Measurements from ENCODE around the gene TMEM147. TPM values are rescaled to one million over a fixed set of nuclear protein-coding genes. Genes with fewer than 3 reads are reported as not detected.

TMEM147 gene
- total RNA-seq, 1 donor from 2014 or later = 69.3 TPM

- H3K36me3 Mint-ChIP-seq (ENCODE audit: low read depth, unreplicated experiment) = no peaks in the 10 kb centered on the region
- Histone ChIP-seq H3K4me2 (ENCODE audit: low read length) (no peak within 1 kb of the TSS), H3K4me1 (ENCODE audit: insufficient read depth, low read length) (no peaks in the 10 kb centered on the region), H3K9ac (ENCODE audit: low read length) (no peak within 1 kb of the TSS), H3K4me3 (ENCODE audit: insufficient read depth, low read depth, low read length) (no peak within 1 kb of the TSS), H3K79me2 (ENCODE audit: insufficient read depth, low read length) (no peaks in the 10 kb centered on the region), H3K9me3 (ENCODE audit: insufficient read depth, low read depth, low read length) (no peaks in the 10 kb centered on the region), H3K27me3 (ENCODE audit: insufficient read depth, low read length) (peaks cover 18% of the 10 kb centered on the region), H3K27ac (ENCODE audit: low read depth, low read length) (no peak within 1 kb of the TSS), H4K20me1 (ENCODE audit: insufficient read depth, low read length) (no peaks in the 10 kb centered on the region), H3K36me3 (ENCODE audit: insufficient read depth, low read length) (no peaks in the 10 kb centered on the region), H2AFZ (ENCODE audit: low read depth, low read length) (no peak within 1 kb of the TSS)
- H3K27me3 Mint-ChIP-seq (ENCODE audit: low read depth, unreplicated experiment) = peaks cover 32% of the 10 kb centered on the region
- peak within 1 kb of the TSS; percentile 62 for H3K27ac Mint-ChIP-seq (ENCODE audit: unreplicated experiment)
- DNase-seq (ENCODE audit: low read depth) (peak; percentile 29), FAIRE-seq (peak; percentile 23)
- H3K4me3 Mint-ChIP-seq (ENCODE audit: unreplicated experiment) = no peak within 1 kb of the TSS
- no peaks in the 10 kb centered on the region for H3K4me1 Mint-ChIP-seq (ENCODE audit: low read depth, unreplicated experiment)
- no peaks in the 10 kb centered on the region for H3K9me3 Mint-ChIP-seq (ENCODE audit: unreplicated experiment)
- TF ChIP-seq EZH2 (IDR thresholded peaks at IDR 0.05; ENCODE audit: insufficient read depth, low read length) = no peak
- no peak for TF ChIP-seq CTCF (IDR thresholded peaks at IDR 0.05; ENCODE audit: insufficient read depth, low read depth, low read length)
Measured at GRCh38 chr19:35528218-35529038, 17.0 kb upstream of the TMEM147 start, which contains the start of gene SBSN. Gene SBSN (minus strand): TSS chr19:35528311. CDS start chr19:35528281, 30 bp downstream.

GRCh38 chr19:35529241-35530218 is 15.9 kb upstream of the TMEM147 start:
- H3K9ac ChIP-seq (ENCODE audit: low read length) = no peak overlapping the region
- no peak overlapping the region for H3K4me3 Mint-ChIP-seq (ENCODE audit: unreplicated experiment)
- no peaks in the 10 kb centered on the region for H3K9me3 ChIP-seq (ENCODE audit: insufficient read depth, low read depth, low read length)
- no peaks in the 10 kb centered on the region for H3K36me3 ChIP-seq (ENCODE audit: insufficient read depth, low read length)
- no peaks in the 10 kb centered on the region for H3K4me1 Mint-ChIP-seq (ENCODE audit: low read depth, unreplicated experiment)
- peaks cover 27% of the 10 kb centered on the region for H3K27me3 ChIP-seq (ENCODE audit: insufficient read depth, low read length)
- H3K79me2 ChIP-seq (ENCODE audit: insufficient read depth, low read length) = no peaks in the 10 kb centered on the region
- H4K20me1 ChIP-seq (ENCODE audit: insufficient read depth, low read length) = no peaks in the 10 kb centered on the region
- H3K27ac Mint-ChIP-seq (ENCODE audit: unreplicated experiment) = no peak overlapping the region
- H3K27me3 Mint-ChIP-seq (ENCODE audit: low read depth, unreplicated experiment) = peaks cover 34% of the 10 kb centered on the region
- no peak for TF ChIP-seq EZH2 (IDR thresholded peaks at IDR 0.05; ENCODE audit: insufficient read depth, low read length)
- no peak for TF ChIP-seq CTCF (IDR thresholded peaks at IDR 0.05; ENCODE audit: insufficient read depth, low read depth, low read length)
- H3K9me3 Mint-ChIP-seq (ENCODE audit: unreplicated experiment) = no peaks in the 10 kb centered on the region
- no peak overlapping the region for H3K4me3 ChIP-seq (ENCODE audit: insufficient read depth, low read depth, low read length)
- no peaks in the 10 kb centered on the region for H3K36me3 Mint-ChIP-seq (ENCODE audit: low read depth, unreplicated experiment)
- no peak for DNase-seq (ENCODE audit: low read depth)
- no peak overlapping the region for H3K27ac ChIP-seq (ENCODE audit: low read depth, low read length)
- H3K4me2 ChIP-seq (ENCODE audit: low read length) = no peak overlapping the region
- H2AFZ ChIP-seq (ENCODE audit: low read depth, low read length) = no peak overlapping the region
- H3K4me1 ChIP-seq (ENCODE audit: insufficient read depth, low read length) = no peaks in the 10 kb centered on the region
- FAIRE-seq = no peak
